ENCODE measurements around the gene BMP10. TPM values are rescaled to one million over a fixed set of nuclear protein-coding genes. Genes with fewer than 3 reads are reported as not detected.

BMP10 gene
- polyA plus RNA-seq, 1 donor (not counting 4 experiments of a cell fraction or from before 2014, with no cell fraction given) = 0.05 TPM

DNA sequence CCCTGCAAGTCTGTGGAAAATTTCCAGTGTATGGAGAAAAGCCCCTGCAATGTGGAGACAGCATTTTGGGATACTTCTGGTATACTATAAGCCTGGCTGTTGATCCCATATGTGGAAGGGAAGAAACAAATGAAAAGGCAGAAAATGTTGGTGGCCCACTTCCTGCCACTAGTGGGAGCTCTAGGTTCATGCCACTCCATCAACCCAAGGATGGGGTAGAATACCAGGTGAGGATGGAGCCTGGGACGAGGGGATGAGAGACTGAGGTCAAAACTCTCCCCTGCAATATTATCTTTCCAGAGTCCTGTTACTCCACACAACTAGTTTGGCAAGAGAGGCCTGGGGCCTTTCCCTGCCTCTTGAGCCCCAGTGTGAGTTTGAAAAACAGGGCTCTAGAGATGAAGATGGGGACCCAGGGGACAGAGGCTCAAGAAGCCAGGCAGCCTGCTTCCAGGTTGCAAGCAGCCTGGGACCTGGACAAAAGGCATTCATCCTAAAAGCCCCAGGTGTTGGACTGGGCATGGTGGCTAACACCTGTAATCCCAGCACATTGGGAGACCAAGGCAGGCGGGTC is 31.9 kb downstream of the BMP10 start:
- DNase-seq (ENCODE audit: low read depth, low spot score) = no peak
- dilution Hi-C loops (cut with MboI; ENCODE audit: extremely low pct_ligation_motif_present, low sequenced_read_pairs) = no loop called here
- no peak for TF ChIP-seq EZH2 (IDR thresholded peaks at IDR 0.05; ENCODE audit: low read length)
- TF ChIP-seq, protein P1, sequence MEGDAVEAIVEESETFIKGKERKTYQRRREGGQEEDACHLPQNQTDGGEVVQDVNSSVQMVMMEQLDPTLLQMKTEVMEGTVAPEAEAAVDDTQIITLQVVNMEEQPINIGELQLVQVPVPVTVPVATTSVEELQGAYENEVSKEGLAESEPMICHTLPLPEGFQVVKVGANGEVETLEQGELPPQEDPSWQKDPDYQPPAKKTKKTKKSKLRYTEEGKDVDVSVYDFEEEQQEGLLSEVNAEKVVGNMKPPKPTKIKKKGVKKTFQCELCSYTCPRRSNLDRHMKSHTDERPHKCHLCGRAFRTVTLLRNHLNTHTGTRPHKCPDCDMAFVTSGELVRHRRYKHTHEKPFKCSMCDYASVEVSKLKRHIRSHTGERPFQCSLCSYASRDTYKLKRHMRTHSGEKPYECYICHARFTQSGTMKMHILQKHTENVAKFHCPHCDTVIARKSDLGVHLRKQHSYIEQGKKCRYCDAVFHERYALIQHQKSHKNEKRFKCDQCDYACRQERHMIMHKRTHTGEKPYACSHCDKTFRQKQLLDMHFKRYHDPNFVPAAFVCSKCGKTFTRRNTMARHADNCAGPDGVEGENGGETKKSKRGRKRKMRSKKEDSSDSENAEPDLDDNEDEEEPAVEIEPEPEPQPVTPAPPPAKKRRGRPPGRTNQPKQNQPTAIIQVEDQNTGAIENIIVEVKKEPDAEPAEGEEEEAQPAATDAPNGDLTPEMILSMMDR (optimal IDR thresholded peaks at IDR 0.05 in 1 of 3, IDR thresholded peaks at IDR 0.05 in 1 of 3, conservative IDR thresholded peaks at IDR 0.05 in 1 of 3; ENCODE audit: extremely low read depth in 1 of 3, insufficient read depth in 2 of 3, low read length in 3 of 3) = peak; percentile 80 to 86 (median 81)

DNA sequence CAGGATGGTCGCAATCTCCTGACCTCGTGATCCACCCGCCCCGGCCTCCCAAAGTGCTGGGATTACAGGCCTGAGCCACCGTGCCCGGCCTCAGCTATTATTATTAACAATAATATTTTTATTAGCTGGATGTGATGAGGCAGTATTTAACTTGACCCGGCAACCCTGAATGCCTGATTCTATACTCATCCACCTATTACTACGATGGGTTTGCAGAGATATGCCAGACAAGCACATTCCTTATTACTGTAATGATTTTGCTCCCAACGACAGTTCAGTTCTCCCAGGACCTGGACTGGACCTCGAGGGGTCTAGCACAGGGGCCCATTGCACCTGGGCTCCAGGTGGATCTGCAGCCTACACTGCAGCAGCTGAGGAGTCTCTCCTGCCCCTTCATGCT is 32.6 kb downstream of the BMP10 start:
- TF ChIP-seq EZH2 (IDR thresholded peaks at IDR 0.05; ENCODE audit: low read length) = no peak
- TF ChIP-seq, protein P1 (optimal IDR thresholded peaks at IDR 0.05 in 1 of 3, IDR thresholded peaks at IDR 0.05 in 1 of 3, conservative IDR thresholded peaks at IDR 0.05 in 1 of 3; ENCODE audit: extremely low read depth in 1 of 3, insufficient read depth in 2 of 3, low read length in 3 of 3) = no peak
- H3K27ac ChIP-seq (ENCODE audit: control insufficient read depth, insufficient read depth, low read length) = no peak overlapping the region
- H3K4me1 ChIP-seq (ENCODE audit: control insufficient read depth, extremely low read depth, insufficient read depth, low read length) = no peaks in the 10 kb centered on the region
- H3K79me2 ChIP-seq (ENCODE audit: control insufficient read depth, insufficient read depth, low read length) = no peaks in the 10 kb centered on the region
- no peak overlapping the region for H3K9ac ChIP-seq (ENCODE audit: control insufficient read depth, extremely low read depth, insufficient read depth, low read length)
- no peak overlapping the region for H3K4me3 ChIP-seq (ENCODE audit: control insufficient read depth in 2 of 3, extremely low read depth in 1 of 3, insufficient read depth in 2 of 3, low read depth in 1 of 3, low read length in 3 of 3)
- no peaks in the 10 kb centered on the region for H3K27me3 ChIP-seq (ENCODE audit: control insufficient read depth, extremely low read depth, insufficient read depth, low read length)
- no peaks in the 10 kb centered on the region for H4K20me1 ChIP-seq (ENCODE audit: control insufficient read depth, extremely low read depth, insufficient read depth, low read length)
- H3K9me3 ChIP-seq (ENCODE audit: control insufficient read depth, low read depth, low read length) = no peaks in the 10 kb centered on the region
- no peak for FAIRE-seq
- dilution Hi-C loops (cut with MboI; ENCODE audit: extremely low pct_ligation_motif_present, low sequenced_read_pairs) = no loop called here
- no peaks in the 10 kb centered on the region for H3K36me3 ChIP-seq (ENCODE audit: control insufficient read depth in 2 of 2, extremely low read depth in 1 of 2, insufficient read depth in 2 of 2, low read length in 2 of 2)
- no peak overlapping the region for H2AFZ ChIP-seq (ENCODE audit: control insufficient read depth, low read length)
- H3K9me1 ChIP-seq (ENCODE audit: control insufficient read depth, extremely low read depth, insufficient read depth, low read length) = no peaks in the 10 kb centered on the region
- no peak for DNase-seq (ENCODE audit: low read depth, low spot score)
- H3K4me2 ChIP-seq (ENCODE audit: control insufficient read depth, extremely low read depth, insufficient read depth, low read depth, low read length) = no peak overlapping the region

More for the DNA sequence above, 31.9 kb downstream of the BMP10 start:
- no peaks in the 10 kb centered on the region for H3K27me3 ChIP-seq (ENCODE audit: control insufficient read depth, extremely low read depth, insufficient read depth, low read length)
- H3K9me1 ChIP-seq (ENCODE audit: control insufficient read depth, extremely low read depth, insufficient read depth, low read length) = no peaks in the 10 kb centered on the region
- H3K36me3 ChIP-seq (ENCODE audit: control insufficient read depth in 2 of 2, extremely low read depth in 1 of 2, insufficient read depth in 2 of 2, low read length in 2 of 2) = no peaks in the 10 kb centered on the region
- peak; percentile 66 for FAIRE-seq
- no peaks in the 10 kb centered on the region for H4K20me1 ChIP-seq (ENCODE audit: control insufficient read depth, extremely low read depth, insufficient read depth, low read length)
- H3K9me3 ChIP-seq (ENCODE audit: control insufficient read depth, low read depth, low read length) = no peaks in the 10 kb centered on the region
- no peaks in the 10 kb centered on the region for H3K79me2 ChIP-seq (ENCODE audit: control insufficient read depth, insufficient read depth, low read length)
- no peak overlapping the region for H3K9ac ChIP-seq (ENCODE audit: control insufficient read depth, extremely low read depth, insufficient read depth, low read length)
- H3K4me1 ChIP-seq (ENCODE audit: control insufficient read depth, extremely low read depth, insufficient read depth, low read length) = no peaks in the 10 kb centered on the region
- H3K27ac ChIP-seq (ENCODE audit: control insufficient read depth, insufficient read depth, low read length) = no peak overlapping the region
- H3K4me3 ChIP-seq (ENCODE audit: control insufficient read depth in 2 of 3, extremely low read depth in 1 of 3, insufficient read depth in 2 of 3, low read depth in 1 of 3, low read length in 3 of 3) = no peak overlapping the region
- H3K4me2 ChIP-seq (ENCODE audit: control insufficient read depth, extremely low read depth, insufficient read depth, low read depth, low read length) = no peak overlapping the region
- no peak overlapping the region for H2AFZ ChIP-seq (ENCODE audit: control insufficient read depth, low read length)
